A673 (cell line): ENCODE data around the gene CDH4.

ENCODE experiments used
- CTCF ChIP-seq: fragments of 300-800, 200-600 bp; sonication (generic); conservative IDR thresholded peaks from 2 replicates; pipeline ENCODE4 v1.5.1; 2017; ENCODE audit warnings: low read depth, mild to moderate bottlenecking, antibody characterized with exemption, low read length, moderate library complexity, mixed read lengths
- EZH2 ChIP-seq: fragments of 200-600 bp; sonication (generic); IDR thresholded peaks from 2 replicates; pipeline ENCODE4 v1.6.1; 2017; ENCODE audit warnings: borderline replicate concordance, low read depth, mild to moderate bottlenecking, mixed read lengths, antibody characterized with exemption, low read length; ENCODE audit not compliant: poor library complexity, severe bottlenecking

- no peak for TF ChIP-seq CTCF
- no peak for TF ChIP-seq EZH2
Observed at GRCh38 chr20:61295682-61296628, 43.9 kb downstream of the CDH4 start.
